Fibroblast of peridontal ligament (primary cell): ENCODE measurements around the gene POPDC3.
"Not testable (repeated sequence)": the region's sequence is repeated elsewhere in the genome, so short reads cannot be mapped to it uniquely, and the experiment has no call there.

Experiments
- DNase-seq: peaks from one replicate; pipeline ENCODE4 v3.0.0-alpha.2; 2010; ENCODE audit errors: extremely low read depth

Gene POPDC3

DNA sequence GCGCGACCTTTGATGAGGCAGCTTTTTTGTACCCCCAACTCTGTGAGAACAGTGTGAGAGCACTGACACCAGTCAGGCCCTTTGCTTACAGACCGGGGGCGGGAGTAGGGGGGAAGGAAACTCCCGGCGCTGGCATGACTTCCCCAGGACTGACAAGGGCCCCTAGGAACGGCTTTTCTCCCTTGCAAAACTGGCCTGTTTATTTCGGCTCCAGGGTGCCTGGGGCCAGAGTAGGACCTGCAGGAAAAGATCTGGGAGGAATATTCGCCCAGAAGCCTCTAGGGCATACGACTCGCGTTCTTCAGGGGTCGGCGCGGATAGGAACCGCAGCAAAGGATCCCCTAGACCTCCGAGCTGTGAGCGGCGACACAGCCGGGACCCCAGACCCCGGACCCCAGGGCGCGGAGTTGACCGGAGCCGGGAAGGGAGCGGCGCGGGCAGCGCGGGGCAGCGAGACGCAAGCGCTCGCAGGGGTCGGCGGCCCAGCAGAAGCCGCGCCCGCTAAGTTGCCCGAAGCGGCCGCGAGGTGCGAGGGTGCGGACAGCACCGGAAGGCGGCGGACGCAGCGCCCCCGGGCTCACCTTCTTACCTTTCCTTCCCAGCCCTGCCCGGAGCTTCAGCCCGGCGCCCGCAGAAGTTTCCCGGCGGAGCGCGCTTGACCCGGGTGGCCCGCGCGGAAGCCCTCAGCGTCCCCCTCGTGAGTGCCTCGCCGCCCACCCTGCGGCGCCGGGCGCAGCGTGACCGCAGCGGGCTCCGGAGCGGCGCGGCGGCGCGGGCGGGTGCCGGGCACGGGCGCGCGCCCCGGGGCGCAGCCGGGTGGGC lies at the start of gene POPDC3:
Gene POPDC3, minus strand, starts transcription at position 771 of the 822 bp plus-strand sequence. CDS start 18,105 bp downstream, outside the sequence.
- peak; percentile 50 for DNase-seq

DNA sequence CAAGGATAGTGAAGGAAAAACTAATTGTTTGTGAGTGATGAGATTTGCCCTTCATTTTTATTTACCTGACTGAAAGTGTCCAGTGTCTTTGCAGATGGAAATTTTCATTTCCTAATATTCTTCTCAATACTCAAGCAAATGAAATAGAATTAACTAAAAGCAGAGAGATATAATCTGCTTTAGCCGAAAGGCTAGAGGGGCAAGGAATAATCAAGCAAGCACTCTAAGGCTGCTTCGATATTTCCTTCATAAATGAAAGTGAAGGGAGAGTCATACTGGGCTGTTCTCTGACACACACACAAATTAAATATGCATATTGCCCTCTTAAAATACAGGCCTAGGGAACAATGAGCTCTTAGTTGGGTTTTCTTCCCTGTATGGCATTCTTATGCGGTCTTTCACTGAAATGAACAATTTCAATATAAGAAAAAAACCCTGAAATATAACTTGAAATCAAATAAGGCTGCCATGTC lies 47.5 kb upstream of the POPDC3 start:
- DNase-seq: no peak

- no peak for DNase-seq
Measured at GRCh38 chr6:105226598-105227294, 46.9 kb upstream of the POPDC3 start.

DNA sequence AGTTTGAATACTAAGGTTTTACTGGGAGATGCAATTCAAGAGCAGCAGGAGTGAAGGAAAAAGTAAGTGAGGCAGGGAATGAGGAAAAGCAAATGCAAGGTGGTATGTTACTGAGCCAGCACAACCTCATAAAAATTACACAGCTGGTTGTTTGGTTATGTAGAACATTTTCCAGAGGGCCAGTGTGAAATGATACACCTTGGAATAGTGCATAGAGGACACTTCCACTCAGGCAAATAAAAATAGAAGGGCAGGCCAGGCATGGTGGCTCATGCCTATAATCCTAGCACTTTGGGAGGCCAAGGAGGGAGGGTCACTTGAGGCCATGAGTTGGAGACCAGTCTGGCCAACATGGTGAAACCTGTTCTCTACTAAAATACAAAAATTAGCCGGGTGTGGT lies 43.4 kb upstream of the POPDC3 start:
- no peak for DNase-seq

- DNase-seq: not testable (repeated sequence)
Measured at GRCh38 chr6:105221219-105221618, 41.4 kb upstream of the POPDC3 start.

GRCh38 chr6:105220186-105220585 lies 40.4 kb upstream of the POPDC3 start:
- DNase-seq: no peak

DNA sequence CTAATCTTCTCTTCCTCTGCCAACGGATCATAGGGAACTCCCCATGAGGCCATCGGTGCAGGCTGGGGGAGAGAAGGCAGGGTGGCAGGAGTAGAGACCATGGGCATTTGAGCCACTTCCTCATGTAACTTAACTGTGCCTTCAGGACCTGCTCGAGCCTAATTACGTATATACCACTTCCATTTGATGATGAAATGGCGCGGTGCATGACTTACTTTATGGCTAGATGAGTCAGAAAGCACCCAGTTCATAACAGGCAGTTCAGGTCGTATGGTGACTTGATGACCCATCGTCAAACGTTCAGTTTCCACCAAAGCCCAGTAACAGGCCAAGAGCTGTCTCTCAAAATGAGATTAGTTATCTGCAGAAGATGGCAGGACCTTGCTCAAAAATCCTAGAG lies 39.4 kb upstream of the POPDC3 start:
- DNase-seq: not testable (repeated sequence)

DNA sequence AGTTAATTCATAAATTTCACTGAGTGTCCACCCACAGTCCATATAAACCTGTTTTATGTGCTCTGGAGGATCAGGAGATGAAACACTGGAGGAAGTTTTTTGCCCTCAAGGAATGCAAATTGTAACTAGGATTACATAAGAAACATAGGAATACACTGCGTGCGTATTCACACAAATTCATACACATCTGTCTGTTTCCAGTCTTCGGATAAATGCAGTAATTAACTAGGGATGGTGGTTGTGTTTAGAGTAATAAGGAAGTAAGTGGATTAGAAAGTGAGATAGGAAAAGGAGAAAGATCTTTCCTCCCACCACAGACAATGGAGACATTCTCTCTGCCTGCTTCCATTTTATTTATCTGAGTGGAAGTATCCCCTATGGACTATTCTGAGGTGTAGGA lies 35.7 kb upstream of the POPDC3 start:
- no peak for DNase-seq

DNA sequence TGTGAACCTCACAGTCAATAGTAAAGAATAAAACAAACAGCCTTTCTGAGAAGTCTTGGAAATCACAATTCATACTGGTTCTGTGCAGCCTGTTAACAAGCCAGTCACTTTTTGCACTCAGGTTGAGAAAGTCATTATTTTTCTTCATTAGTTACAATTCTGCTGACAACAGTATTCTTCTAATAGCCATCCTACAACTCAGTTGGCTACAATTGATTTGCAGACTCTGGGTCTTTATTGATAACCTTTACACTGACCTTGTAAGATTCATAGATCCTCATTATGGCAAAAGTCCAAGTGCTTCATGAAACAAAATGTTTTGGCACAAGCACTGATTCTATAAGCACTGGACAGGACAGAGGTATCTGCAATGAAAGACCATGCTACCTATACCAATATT lies 34.9 kb upstream of the POPDC3 start:
- DNase-seq: no peak

DNA sequence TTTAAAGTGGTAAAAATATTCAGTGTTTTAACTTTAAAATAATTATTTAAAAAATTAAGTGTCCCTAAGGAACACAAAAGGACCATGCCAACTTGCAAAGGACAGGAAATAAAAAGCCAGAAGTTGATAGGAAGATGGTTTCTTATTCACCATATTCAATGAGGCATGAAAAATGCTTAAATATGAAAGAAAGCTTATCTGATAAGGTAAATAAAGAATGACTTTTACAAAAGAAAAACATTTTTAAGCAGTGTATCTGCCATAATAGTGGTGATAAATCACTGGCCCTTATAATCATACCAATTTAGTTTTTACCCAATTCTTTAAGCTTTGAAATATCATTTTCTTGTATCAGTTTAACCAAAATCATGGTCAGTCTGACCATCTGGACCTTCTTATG lies 33.5 kb upstream of the POPDC3 start:
- DNase-seq: no peak

- no peak for DNase-seq
Measured at GRCh38 chr6:105212587-105212986, 32.8 kb upstream of the POPDC3 start.

DNA sequence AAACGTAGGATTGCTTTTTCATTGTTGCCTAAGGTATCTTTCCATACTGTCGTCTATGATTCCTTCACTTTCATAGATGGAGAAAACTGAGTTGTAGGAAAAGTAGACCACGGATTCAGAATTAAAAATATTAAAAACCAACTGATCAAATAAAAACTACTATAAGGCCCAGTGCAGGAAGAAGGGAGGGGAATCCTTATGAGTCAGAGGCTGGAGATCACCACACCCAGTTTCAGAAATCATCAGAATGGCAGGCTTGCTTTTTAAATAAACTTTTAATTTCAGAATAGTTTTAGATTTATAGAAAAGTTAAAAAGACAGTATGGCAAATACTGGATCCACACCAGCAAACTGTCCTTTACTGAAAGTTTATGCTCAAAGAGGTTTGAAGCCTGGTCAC lies 32.0 kb upstream of the POPDC3 start:
- peak; percentile 51 for DNase-seq

DNA sequence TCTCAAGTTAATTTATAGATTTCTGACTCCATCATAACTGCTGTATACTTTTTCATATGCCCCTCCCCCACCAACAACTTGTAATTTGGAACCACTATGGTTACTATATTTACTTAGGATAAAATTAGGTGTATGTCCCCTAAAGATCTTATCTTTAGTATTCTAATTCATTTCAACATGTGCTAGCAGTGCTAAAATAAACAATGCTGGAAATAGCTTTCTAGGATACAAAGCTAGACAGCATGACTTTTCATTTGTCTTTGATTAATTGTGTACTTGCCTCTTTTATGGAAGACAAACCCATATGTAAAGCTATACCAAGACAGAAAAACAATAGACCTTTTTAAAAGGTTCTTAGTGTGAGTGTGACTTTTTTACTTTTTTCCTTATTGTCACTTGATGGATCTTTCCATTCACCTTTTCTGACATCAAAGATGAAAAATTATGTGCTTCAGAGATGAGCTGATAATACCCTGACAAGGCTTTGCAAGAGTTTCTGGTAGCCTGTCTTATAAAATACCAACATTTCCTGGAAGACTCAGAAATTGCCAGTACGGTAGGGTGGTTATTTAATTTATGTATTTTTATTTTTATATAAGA lies 31.2 kb upstream of the POPDC3 start:
- DNase-seq: no peak

DNA sequence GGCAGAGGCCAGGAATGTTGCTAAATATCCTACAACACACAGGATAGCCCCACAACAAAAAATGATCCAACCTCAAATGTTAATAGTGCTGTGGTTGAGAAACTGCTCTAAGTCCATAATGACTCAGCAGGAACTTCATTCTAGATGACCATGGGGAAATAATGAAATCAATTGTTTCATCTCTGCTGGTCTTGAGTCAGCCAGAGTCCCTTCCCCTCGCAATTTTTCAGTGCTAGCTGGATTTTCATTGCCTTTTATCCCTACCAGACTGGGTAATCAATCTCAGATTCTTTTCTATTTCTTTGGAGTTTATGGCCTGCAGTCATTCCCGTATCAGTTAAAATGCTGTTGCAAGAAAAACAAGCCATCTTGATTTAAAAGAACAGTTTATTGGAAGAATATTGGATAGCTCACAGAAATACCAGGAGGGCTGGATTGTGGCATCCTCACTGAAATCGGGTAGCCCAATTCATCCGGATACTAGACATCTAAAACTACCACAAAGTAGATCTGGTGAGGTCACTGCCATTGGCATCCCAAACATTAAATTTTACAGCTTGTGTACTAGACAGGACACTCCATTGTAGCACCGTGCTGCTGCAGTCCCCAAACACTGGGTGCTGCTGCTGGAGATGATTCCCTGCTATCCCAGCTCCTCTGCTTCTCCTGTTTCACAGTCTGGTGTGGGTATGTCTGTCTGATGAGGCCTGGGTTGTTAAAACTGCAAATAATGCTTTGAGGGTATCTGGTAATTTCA lies 30.3 kb upstream of the POPDC3 start:
- DNase-seq: peak; percentile 89

GRCh38 chr6:105207524-105208269 lies 27.9 kb upstream of the POPDC3 start:
- DNase-seq: no peak

GRCh38 chr6:105204768-105205167 lies 25.0 kb upstream of the POPDC3 start:
- DNase-seq: no peak

DNA sequence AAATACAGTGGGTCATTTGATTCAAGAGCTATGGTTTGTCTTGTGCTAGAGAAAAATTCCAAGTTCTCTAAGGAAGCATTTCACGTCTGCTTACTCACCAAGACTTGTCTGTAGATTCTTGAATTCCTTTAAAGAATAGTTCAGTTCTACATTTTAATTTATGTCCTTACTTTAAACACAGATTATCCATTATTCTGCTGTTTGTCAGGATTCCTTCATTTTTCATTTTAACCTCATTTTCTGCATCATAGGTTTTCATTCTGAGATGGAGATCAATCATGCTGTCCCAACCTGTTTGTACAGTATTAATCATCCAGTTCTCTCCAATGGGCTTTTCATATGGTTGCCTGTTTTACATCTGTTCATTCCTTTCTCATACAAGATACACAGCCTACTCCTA lies 24.5 kb upstream of the POPDC3 start:
- DNase-seq: no peak

- DNase-seq: no peak
Measured at GRCh38 chr6:105202486-105202885, 22.7 kb upstream of the POPDC3 start.

DNA sequence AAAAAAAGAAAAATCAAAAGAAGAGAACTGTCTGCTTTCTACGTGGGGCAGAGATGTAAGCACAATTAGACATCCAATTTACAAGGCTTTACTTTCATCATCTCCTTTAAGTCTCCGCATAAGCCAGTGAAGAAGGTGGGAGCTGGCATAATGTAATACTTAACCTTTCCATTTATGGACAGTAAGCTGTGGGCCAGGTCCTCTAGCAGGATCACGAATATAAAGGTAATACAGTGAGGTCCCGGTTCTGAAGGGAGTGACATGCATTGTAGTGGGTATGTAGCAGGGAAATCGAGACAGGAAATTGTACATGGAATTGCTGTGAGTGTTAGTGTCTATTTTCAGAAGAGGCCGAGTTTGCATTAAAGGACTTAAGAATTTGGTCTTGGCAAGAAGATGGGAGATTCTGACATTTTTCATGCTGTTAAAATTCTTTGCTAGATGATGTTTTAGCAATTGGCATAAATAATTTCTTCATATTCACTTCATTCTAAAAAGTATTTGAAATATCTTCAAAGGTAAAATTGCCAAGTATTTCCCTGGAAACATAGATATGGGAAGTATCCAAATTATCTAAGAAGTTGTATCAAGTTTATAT lies 20.4 kb upstream of the POPDC3 start:
- DNase-seq: no peak

- no peak for DNase-seq
Measured at GRCh38 chr6:105199711-105200110, 19.9 kb upstream of the POPDC3 start.

GRCh38 chr6:105196076-105196475 lies 16.3 kb upstream of the POPDC3 start:
- no peak for DNase-seq
